ENCODE measurements around the gene RRM2.
"Not testable (repeated sequence)": the region's sequence is repeated elsewhere in the genome, so short reads cannot be mapped to it uniquely, and the experiment has no call there.

RRM2 gene

GRCh38 chr2:10097352-10098148 is 25.0 kb upstream of the RRM2 start (continued):
- peak; percentile 72 for TF ChIP-seq CTCF (tag by site-specific recombination; IDR thresholded peaks at IDR 0.05)

- no peak overlapping the region for H3K27ac ChIP-seq (ENCODE audit: extremely low read depth, low read depth, low read length)
- POLR2A ChIA-PET, result no interaction called here
- no peak for TF ChIP-seq ZNF549 (tag by site-specific recombination; IDR thresholded peaks at IDR 0.05)
- no peak for TF ChIP-seq ZFHX2 (tag by site-specific recombination; conservative IDR thresholded peaks at IDR 0.05)
- TF ChIP-seq SALL2 (tag by site-specific recombination; IDR thresholded peaks at IDR 0.05; ENCODE audit: borderline replicate concordance), result no peak
- no peak for TF ChIP-seq ZNF544 (tag by site-specific recombination; IDR thresholded peaks at IDR 0.05)
- no peak for TF ChIP-seq ZNF677 (tag by site-specific recombination; IDR thresholded peaks at IDR 0.05)
- no peak for TF ChIP-seq GLIS1 (tag by site-specific recombination; IDR thresholded peaks at IDR 0.05)
- no peak for TF ChIP-seq ZNF548 (tag by site-specific recombination; IDR thresholded peaks at IDR 0.05)
- no peak overlapping the region for H3K4me3 ChIP-seq (ENCODE audit: low read depth, low read length)
- H3K9me3 ChIP-seq (ENCODE audit: control insufficient read depth, insufficient read depth, low read depth, low read length), result no peaks in the 10 kb centered on the region
- CTCF ChIA-PET, result interaction anchor here (0.6 to 2.3 kb wide), 4 partner anchors 28 to 333 kb away, joined by 3 to 8 read pairs (median 5); no protein-coding TSS in a partner anchor
- H3K4me1 ChIP-seq (ENCODE audit: control insufficient read depth, insufficient read depth, low read length), result 0 out of 2 replicates have a peak, but pooled peaks cover 4% of the 10 kb centered on the region
- H3K36me3 ChIP-seq (ENCODE audit: control insufficient read depth in 2 of 2, insufficient read depth in 1 of 2, low read length in 2 of 2), result no peaks in the 10 kb centered on the region
These were observed 21.0 kb upstream of the RRM2 start for GRCh38 chr2:10101491-10101890.

GRCh38 chr2:10103179-10103578 is 19.4 kb upstream of the RRM2 start:
- Histone ChIP-seq H3K4me1 (ENCODE audit: control insufficient read depth, insufficient read depth, low read length) (0 out of 2 replicates have a peak, but pooled peaks cover 2% of the 10 kb centered on the region), H3K4me3 (ENCODE audit: low read depth, low read length) (no peak overlapping the region), H3K36me3 (ENCODE audit: control insufficient read depth in 2 of 2, insufficient read depth in 1 of 2, low read length in 2 of 2) (no peaks in the 10 kb centered on the region; a peak in 1 of 3 replicates), H3K9me3 (ENCODE audit: control insufficient read depth, insufficient read depth, low read depth, low read length) (no peaks in the 10 kb centered on the region), H3K27ac (ENCODE audit: extremely low read depth, low read depth, low read length) (no peak overlapping the region)
- CTCF ChIA-PET, result interaction anchor here (0.8 to 1.0 kb wide), 3 partner anchors 8 to 31 kb away, joined by 3 to 5 read pairs (median 3); no protein-coding TSS in a partner anchor
- POLR2A ChIA-PET, result interaction anchor here (1.4 kb wide), 1 partner anchor 17 kb away, joined by 7 read pairs; no protein-coding TSS in a partner anchor
- no peak for TF ChIP-seq BCL11B (tag by site-specific recombination; IDR thresholded peaks at IDR 0.05; ENCODE audit: low read depth)
- TF ChIP-seq SCRT2 (tag by site-specific recombination; IDR thresholded peaks at IDR 0.05), result no peak
- no peak for TF ChIP-seq TRIM28 (IDR thresholded peaks at IDR 0.05; ENCODE audit: borderline replicate concordance, low read length)
- no peak for TF ChIP-seq ZNF558 (tag by site-specific recombination; IDR thresholded peaks at IDR 0.05)
- no peak for TF ChIP-seq REPIN1 (tag by site-specific recombination; IDR thresholded peaks at IDR 0.05; ENCODE audit: low read depth)
- TF ChIP-seq ZFP69B (tag by site-specific recombination; IDR thresholded peaks at IDR 0.05), result no peak
- TF ChIP-seq BCL11A (tag by site-specific recombination; IDR thresholded peaks at IDR 0.05; ENCODE audit: low read depth), result no peak
- TF ChIP-seq ZNF211 (tag by site-specific recombination; IDR thresholded peaks at IDR 0.05; ENCODE audit: low read depth), result no peak
- TF ChIP-seq KLF17 (tag by site-specific recombination; IDR thresholded peaks at IDR 0.05), result no peak
- TF ChIP-seq, protein P1, sequence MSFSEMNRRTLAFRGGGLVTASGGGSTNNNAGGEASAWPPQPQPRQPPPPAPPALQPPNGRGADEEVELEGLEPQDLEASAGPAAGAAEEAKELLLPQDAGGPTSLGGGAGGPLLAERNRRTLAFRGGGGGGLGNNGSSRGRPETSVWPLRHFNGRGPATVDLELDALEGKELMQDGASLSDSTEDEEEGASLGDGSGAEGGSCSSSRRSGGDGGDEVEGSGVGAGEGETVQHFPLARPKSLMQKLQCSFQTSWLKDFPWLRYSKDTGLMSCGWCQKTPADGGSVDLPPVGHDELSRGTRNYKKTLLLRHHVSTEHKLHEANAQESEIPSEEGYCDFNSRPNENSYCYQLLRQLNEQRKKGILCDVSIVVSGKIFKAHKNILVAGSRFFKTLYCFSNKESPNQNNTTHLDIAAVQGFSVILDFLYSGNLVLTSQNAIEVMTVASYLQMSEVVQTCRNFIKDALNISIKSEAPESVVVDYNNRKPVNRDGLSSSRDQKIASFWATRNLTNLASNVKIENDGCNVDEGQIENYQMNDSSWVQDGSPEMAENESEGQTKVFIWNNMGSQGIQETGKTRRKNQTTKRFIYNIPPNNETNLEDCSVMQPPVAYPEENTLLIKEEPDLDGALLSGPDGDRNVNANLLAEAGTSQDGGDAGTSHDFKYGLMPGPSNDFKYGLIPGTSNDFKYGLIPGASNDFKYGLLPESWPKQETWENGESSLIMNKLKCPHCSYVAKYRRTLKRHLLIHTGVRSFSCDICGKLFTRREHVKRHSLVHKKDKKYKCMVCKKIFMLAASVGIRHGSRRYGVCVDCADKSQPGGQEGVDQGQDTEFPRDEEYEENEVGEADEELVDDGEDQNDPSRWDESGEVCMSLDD (tag by site-specific recombination; IDR thresholded peaks at IDR 0.05), result no peak
- TF ChIP-seq OSR2 (tag by site-specific recombination; IDR thresholded peaks at IDR 0.05), result no peak
- no peak for TF ChIP-seq ZBTB21 (tag by site-specific recombination; IDR thresholded peaks at IDR 0.05)
- no peak for TF ChIP-seq ZNF169 (tag by site-specific recombination; IDR thresholded peaks at IDR 0.05)
- TF ChIP-seq ZNF423 (tag by site-specific recombination; IDR thresholded peaks at IDR 0.05), result no peak

DNA sequence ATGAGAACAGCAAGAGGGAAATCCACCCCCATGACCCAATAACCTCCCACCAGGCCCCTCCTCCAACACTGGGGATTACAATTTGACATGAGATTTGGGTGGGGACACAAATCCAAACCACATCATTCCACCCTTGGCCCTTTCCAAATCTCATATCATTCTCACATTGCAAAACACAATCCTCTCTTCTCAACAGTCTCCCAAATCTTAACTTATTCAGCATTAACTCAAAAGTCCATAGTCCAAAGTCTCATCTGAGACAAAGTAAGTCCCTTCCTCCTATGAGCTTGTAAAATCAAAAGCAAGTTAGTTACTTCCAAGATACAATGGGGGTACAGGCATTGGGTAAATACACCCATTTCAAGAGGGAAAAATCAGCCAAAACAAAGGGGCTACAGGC is 17.6 kb upstream of the RRM2 start:
- H3K36me3 ChIP-seq (ENCODE audit: control insufficient read depth in 2 of 2, insufficient read depth in 1 of 2, low read length in 2 of 2); H3K9me3 ChIP-seq (ENCODE audit: control insufficient read depth, insufficient read depth, low read depth, low read length); H3K4me1 ChIP-seq (ENCODE audit: control insufficient read depth, insufficient read depth, low read length); H3K27ac ChIP-seq (ENCODE audit: extremely low read depth, low read depth, low read length); H3K4me3 ChIP-seq (ENCODE audit: low read depth, low read length): not testable (repeated sequence)
- POLR2A ChIA-PET, result interaction anchor here (1.0 kb wide), 1 partner anchor 15 kb away, joined by 3 read pairs; no protein-coding TSS in a partner anchor
- CTCF ChIA-PET, result interaction anchor here (0.5 to 0.6 kb wide), 2 partner anchors 14 to 33 kb away, joined by 3 to 4 read pairs; no protein-coding TSS in a partner anchor

Measured in HEK293 (cell line).